K562 (cell line): ENCODE results near the gene FARP1.

Source experiments
- BRCA1 ChIP-seq, 2 experiments: fragments of 450-650 bp in 1 of 2; sonication (generic) in 1 of 2; formaldehyde crosslinking in 1 of 2; IDR thresholded peaks; 2 replicates each; pipeline versions ENCODE4 v1.5.0 to v1.6.1; 2017 to 2020; ENCODE audit warnings: mild to moderate bottlenecking in 1 of 2, missing genetic modification reagents in 1 of 2
- CREB1 ChIP-seq, 2 experiments: sonication (generic) in 1 of 2; formaldehyde crosslinking in 1 of 2; IDR thresholded peaks; 2 replicates each; pipeline versions ENCODE4 v1.6.1 to v1.8.0; 2012 to 2022; ENCODE audit warnings: inconsistent platforms in 1 of 2, mild to moderate bottlenecking in 1 of 2, missing genetic modification reagents in 1 of 2, moderate library complexity in 1 of 2
- EGR1 ChIP-seq: fragments of 450-650 bp; conservative IDR thresholded peaks from 2 replicates; pipeline ENCODE4 v1.6.1; 2017; ENCODE audit warnings: mild to moderate bottlenecking
- GATAD2B ChIP-seq: fragments of 450-650 bp; IDR thresholded peaks from 2 replicates; pipeline ENCODE4 v1.6.1; 2017; ENCODE audit warnings: mild to moderate bottlenecking, borderline replicate concordance
- POLR2AphosphoS5 ChIP-seq: IDR thresholded peaks from 2 replicates; pipeline ENCODE4 v1.6.1; 2011; ENCODE audit warnings: mild to moderate bottlenecking, low read depth, low read length, moderate library complexity; ENCODE audit not compliant: control insufficient read depth, insufficient read depth
- ZNF140 ChIP-seq: fragments of 250-450 bp; sonication (Bioruptor Pico); IDR thresholded peaks from 2 replicates; pipeline ENCODE4 v1.8.0; 2021; ENCODE audit warnings: moderate library complexity, mild to moderate bottlenecking, inconsistent platforms
- ZNF239 ChIP-seq: fragments of 250-450 bp; sonication (Bioruptor Pico); IDR thresholded peaks from 2 replicates; pipeline ENCODE4 v1.4.0; 2020; ENCODE audit warnings: mild to moderate bottlenecking
- ZNF766 ChIP-seq: fragments of 200-800 bp; sonication (Bioruptor generic); conservative IDR thresholded peaks from 2 replicates; pipeline ENCODE4 v1.6.1; 2016; ENCODE audit warnings: missing genetic modification characterization, missing compliant biosample characterization
- TF ChIP-seq, protein P1 (sequence below): sonication (generic); formaldehyde crosslinking; IDR thresholded peaks from 2 replicates; pipeline ENCODE4 v1.5.0; 2020; ENCODE audit warnings: missing genetic modification reagents
- TF ChIP-seq, protein P2 (sequence below): sonication (generic); formaldehyde crosslinking; IDR thresholded peaks from 2 replicates; pipeline ENCODE4 v1.8.0; 2022; ENCODE audit warnings: mild to moderate bottlenecking, low read depth, missing genetic modification reagents
- TF ChIP-seq, protein P3 (sequence below), 3 experiments: IDR thresholded peaks in 2 of 3; conservative IDR thresholded peaks in 1 of 3; 2 replicates each; pipeline ENCODE4 v1.5.1; 2011 to 2012; ENCODE audit warnings: low read length in 3 of 3, mild to moderate bottlenecking in 3 of 3, control low read depth in 2 of 3, improper control_type of control experiment in 1 of 3, inconsistent platforms in 1 of 3, low read depth in 1 of 3, mixed read lengths in 1 of 3, moderate library complexity in 1 of 3; ENCODE audit not compliant: insufficient read depth in 2 of 3

- TF ChIP-seq, protein P1, sequence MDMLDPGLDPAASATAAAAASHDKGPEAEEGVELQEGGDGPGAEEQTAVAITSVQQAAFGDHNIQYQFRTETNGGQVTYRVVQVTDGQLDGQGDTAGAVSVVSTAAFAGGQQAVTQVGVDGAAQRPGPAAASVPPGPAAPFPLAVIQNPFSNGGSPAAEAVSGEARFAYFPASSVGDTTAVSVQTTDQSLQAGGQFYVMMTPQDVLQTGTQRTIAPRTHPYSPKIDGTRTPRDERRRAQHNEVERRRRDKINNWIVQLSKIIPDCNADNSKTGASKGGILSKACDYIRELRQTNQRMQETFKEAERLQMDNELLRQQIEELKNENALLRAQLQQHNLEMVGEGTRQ (CRISPR knock-in tag), result no peak
- TF ChIP-seq EGR1, result no peak
- no peak for TF ChIP-seq POLR2AphosphoS5
- TF ChIP-seq GATAD2B, result no peak
- TF ChIP-seq ZNF239, result no peak
- TF ChIP-seq, protein P2, sequence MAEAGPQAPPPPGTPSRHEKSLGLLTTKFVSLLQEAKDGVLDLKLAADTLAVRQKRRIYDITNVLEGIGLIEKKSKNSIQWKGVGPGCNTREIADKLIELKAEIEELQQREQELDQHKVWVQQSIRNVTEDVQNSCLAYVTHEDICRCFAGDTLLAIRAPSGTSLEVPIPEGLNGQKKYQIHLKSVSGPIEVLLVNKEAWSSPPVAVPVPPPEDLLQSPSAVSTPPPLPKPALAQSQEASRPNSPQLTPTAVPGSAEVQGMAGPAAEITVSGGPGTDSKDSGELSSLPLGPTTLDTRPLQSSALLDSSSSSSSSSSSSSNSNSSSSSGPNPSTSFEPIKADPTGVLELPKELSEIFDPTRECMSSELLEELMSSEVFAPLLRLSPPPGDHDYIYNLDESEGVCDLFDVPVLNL (CRISPR knock-in tag), result no peak
- no peak for TF ChIP-seq ZNF140
- TF ChIP-seq ZNF766 (CRISPR knock-in tag), result no peak
- TF ChIP-seq, protein P3, sequence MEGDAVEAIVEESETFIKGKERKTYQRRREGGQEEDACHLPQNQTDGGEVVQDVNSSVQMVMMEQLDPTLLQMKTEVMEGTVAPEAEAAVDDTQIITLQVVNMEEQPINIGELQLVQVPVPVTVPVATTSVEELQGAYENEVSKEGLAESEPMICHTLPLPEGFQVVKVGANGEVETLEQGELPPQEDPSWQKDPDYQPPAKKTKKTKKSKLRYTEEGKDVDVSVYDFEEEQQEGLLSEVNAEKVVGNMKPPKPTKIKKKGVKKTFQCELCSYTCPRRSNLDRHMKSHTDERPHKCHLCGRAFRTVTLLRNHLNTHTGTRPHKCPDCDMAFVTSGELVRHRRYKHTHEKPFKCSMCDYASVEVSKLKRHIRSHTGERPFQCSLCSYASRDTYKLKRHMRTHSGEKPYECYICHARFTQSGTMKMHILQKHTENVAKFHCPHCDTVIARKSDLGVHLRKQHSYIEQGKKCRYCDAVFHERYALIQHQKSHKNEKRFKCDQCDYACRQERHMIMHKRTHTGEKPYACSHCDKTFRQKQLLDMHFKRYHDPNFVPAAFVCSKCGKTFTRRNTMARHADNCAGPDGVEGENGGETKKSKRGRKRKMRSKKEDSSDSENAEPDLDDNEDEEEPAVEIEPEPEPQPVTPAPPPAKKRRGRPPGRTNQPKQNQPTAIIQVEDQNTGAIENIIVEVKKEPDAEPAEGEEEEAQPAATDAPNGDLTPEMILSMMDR (IDR thresholded peaks at IDR 0.05 in 2 of 3, conservative IDR thresholded peaks at IDR 0.05 in 1 of 3; ENCODE audit: insufficient read depth in 2 of 3, low read depth in 1 of 3, low read length in 3 of 3), result no peak
- TF ChIP-seq CREB1 (IDR thresholded peaks at IDR 0.05), result no peak
- TF ChIP-seq CREB1 (CRISPR knock-in tag; IDR thresholded peaks at IDR 0.05), result no peak
- TF ChIP-seq BRCA1 (IDR thresholded peaks at IDR 0.05), result no peak
- TF ChIP-seq BRCA1 (CRISPR knock-in tag; IDR thresholded peaks at IDR 0.05), result no peak
Measured at GRCh38 chr13:98321395-98321794, 178.5 kb downstream of the FARP1 start.
